Epithelial cell of esophagus (primary cell): Measurements from ENCODE around the gene UBR3.

ENCODE experiments used
- DNase-seq: peaks from one replicate; pipeline ENCODE4 v3.0.0; 2010; ENCODE audit warnings: low read depth
- H3K4me3 ChIP-seq: 2 replicates; pipeline ENCODE4 v1.5.1; 2011; ENCODE audit warnings: mild to moderate bottlenecking, low read length, control low read depth
- TF ChIP-seq, protein P1 (sequence below): IDR thresholded peaks from 2 replicates; pipeline ENCODE4 v1.5.1; 2011; ENCODE audit warnings: low read depth, mild to moderate bottlenecking, low read length, control low read depth, inconsistent platforms; ENCODE audit not compliant: insufficient read depth; ENCODE audit errors: missing control alignments

The UBR3 gene

DNA sequence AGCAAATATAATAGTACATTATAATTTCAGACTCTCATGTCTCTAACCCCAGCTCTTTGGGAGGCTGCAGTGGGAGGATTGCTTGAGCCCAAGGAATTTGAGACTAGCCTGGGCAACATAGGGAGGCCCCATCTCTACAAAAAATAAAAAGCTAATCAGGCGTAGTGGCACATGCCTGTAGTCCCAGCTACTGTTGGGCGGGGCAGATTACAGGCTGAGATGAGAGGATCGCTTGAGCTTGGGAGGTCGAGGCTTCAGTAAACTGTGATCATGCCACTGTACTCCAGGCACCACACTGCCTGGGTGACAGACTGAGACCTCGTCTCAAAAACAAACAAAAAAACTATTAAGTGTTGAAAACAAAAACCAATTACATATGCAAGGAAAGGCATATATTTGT, 227.7 kb downstream of the UBR3 start:
- TF ChIP-seq, protein P1, sequence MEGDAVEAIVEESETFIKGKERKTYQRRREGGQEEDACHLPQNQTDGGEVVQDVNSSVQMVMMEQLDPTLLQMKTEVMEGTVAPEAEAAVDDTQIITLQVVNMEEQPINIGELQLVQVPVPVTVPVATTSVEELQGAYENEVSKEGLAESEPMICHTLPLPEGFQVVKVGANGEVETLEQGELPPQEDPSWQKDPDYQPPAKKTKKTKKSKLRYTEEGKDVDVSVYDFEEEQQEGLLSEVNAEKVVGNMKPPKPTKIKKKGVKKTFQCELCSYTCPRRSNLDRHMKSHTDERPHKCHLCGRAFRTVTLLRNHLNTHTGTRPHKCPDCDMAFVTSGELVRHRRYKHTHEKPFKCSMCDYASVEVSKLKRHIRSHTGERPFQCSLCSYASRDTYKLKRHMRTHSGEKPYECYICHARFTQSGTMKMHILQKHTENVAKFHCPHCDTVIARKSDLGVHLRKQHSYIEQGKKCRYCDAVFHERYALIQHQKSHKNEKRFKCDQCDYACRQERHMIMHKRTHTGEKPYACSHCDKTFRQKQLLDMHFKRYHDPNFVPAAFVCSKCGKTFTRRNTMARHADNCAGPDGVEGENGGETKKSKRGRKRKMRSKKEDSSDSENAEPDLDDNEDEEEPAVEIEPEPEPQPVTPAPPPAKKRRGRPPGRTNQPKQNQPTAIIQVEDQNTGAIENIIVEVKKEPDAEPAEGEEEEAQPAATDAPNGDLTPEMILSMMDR = no peak
- H3K4me3 ChIP-seq = no peak overlapping the region
- DNase-seq = no peak

DNA sequence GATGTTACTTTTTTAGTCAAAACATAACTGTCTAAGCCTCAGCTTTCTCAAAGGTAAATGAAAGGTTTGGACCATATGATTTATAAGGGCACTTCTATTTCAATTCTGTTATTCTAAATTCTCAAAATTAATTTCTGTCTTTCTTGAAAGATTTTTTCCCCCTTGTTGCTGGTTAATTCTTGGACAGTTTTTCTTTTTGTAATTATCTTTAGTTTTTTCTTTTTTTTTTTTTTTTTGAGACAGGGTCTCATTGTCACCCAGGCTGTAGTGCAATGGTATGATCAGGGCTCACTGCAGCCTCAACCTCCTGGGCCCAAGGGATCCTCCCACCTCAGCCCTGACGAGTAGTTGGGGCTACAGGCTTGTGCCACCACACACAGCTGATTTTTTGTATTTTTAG, 229.6 kb downstream of the UBR3 start:
- H3K4me3 ChIP-seq = no peak overlapping the region
- DNase-seq = no peak
- TF ChIP-seq, protein P1 = no peak

DNA sequence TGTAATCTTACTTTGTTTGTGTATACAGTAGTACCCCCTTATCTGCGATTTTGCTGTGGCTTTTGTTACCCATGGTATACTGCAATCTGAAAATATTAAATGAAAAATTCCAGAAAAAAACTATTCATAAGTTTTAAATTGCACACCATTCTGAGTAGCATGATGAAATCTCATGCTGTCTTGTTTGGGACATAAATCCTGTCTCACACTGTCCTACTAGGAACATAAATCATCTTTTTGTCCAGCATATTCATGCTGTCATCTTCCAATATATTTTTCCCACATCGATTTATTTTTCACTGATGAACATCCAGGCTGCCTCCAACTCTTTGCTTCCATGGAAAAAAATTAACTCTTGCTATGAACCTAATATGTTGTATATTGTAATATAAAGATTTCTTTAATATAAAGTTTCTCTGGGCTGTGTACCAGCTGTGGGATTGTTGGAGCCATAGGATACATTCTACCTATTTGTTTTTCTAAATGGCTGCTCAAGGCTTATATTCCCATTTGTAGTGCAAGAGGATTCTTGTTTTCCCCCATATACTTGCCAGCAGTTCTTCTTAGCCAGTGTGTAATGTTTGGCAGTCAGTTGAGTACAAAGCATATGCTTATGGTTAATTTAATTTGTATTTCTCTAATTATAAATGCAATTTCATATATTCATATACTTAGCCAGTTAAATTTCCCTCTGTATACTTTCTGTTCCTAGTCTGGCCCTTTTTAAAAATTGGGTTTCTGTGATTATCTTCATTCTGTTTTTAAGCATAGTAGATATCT, 236.4 kb downstream of the UBR3 start:
- TF ChIP-seq, protein P1 = no peak
- no peak overlapping the region for H3K4me3 ChIP-seq
- DNase-seq = no peak

DNA sequence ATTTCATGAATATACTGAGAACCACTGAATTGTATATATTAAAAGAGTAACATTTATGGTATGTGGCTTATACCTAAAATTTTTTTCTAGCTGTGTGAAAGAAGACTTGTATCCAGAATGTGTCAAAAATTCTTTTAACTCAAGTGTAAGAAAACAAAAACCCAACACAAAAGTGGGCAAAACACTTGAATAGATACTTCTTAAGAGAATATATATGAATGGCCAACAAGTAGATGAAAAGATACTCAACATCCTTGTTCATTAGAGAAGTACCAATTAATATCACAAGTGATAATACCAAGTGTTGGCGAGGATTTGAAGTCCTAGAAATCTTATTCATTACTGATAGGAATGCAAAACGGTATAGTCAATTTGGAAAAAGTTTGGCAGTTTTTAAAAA, 243.5 kb downstream of the UBR3 start:
- TF ChIP-seq, protein P1 = no peak
- no peak for DNase-seq
- H3K4me3 ChIP-seq = no peak overlapping the region

DNA sequence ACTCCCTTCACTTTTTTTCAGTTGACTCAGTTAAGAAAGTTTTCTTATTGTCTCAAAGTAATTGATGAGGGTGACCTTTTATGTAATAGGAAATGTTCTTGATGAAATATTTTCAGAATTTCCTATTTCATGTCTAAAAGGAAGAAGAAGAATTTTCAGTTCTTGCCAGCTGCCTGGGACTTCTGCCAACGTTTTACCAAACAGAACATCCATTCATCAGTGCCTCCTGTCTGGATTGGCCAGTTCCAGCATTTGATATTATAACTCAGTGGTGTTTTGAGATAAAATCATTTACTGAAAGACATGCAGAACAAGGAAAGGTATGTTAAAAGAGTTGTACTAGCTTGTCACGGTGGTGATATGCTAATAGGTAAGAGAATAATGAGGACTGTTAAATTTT, 246.0 kb downstream of the UBR3 start:
- no peak overlapping the region for H3K4me3 ChIP-seq
- TF ChIP-seq, protein P1 = no peak
- DNase-seq = peak; percentile 24

DNA sequence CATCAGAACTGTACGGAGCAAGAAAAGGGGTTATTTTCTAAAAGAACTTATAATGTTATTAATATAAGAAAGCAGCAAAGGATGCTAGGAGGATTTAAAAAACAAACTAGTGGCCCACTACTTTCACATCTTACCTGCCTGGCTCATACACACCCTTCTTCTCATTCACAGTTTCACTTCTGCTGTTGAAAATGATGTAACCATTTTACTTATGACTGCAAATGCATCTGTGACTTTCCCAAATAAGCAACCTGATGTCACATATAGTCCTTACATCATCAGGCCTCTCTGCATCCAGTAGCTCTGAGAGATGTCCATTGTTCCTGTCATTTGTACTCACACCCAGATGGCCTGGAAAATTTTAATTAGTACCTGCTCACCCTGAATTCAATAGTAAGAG, 248.9 kb downstream of the UBR3 start:
- TF ChIP-seq, protein P1 = no peak
- no peak for DNase-seq
- no peak overlapping the region for H3K4me3 ChIP-seq
